Measurements from ENCODE around the gene ZNF316.

DNA sequence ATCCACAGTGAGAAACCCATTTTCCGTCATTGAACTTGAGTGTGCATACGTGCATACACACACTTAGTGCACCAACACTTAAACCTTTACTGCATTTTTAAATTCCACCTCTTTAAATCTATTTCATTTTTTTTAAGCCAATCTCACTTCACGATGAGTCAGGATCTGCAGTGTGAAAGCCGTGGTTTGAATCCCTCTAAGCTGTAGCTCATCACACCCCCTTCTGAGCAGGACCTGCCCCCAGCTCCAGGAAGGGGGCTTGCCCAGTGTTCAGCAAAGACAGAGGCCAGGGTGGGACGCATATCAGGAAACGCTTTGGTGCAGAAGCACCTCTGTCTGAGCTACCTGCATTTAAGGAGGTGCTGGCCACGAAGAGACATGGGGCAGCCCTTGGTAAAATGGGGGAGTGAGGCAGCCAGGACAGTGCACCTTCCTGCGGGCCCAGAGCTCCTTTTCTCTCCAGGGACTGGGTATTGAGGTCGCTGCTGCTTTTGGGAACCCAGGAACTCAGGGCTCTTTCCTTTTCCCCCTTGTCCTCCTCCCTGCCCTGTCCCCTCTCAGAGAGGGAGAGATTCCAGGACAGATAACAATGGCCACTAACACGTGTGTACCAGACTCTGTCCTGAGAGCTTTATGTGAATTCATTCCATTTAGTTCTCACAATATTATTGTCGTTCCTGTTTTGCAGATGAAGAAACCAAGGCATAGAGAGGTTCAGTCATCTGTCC is 21.7 kb downstream of the ZNF316 start:
- no peak for TF ChIP-seq POLR2A (IDR thresholded peaks at IDR 0.05)
- TF ChIP-seq, protein P1, sequence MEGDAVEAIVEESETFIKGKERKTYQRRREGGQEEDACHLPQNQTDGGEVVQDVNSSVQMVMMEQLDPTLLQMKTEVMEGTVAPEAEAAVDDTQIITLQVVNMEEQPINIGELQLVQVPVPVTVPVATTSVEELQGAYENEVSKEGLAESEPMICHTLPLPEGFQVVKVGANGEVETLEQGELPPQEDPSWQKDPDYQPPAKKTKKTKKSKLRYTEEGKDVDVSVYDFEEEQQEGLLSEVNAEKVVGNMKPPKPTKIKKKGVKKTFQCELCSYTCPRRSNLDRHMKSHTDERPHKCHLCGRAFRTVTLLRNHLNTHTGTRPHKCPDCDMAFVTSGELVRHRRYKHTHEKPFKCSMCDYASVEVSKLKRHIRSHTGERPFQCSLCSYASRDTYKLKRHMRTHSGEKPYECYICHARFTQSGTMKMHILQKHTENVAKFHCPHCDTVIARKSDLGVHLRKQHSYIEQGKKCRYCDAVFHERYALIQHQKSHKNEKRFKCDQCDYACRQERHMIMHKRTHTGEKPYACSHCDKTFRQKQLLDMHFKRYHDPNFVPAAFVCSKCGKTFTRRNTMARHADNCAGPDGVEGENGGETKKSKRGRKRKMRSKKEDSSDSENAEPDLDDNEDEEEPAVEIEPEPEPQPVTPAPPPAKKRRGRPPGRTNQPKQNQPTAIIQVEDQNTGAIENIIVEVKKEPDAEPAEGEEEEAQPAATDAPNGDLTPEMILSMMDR (IDR thresholded peaks at IDR 0.05), result no peak
